ENCODE results near the gene SIPA1L3. TPM values are rescaled to one million over a fixed set of nuclear protein-coding genes. Genes with fewer than 3 reads are reported as not detected.

The SIPA1L3 gene
- total RNA-seq, 6 experiments from 2014 or later, result 9.1 to 20.4 (median 14.9) TPM

- intact Hi-C loops (cut with DNase I), result no loop called here
- ATAC-seq, result no peak
- Histone ChIP-seq H3K36me3 (no peaks in the 10 kb centered on the region), H3K27me3 (peaks cover 2 to 3% of the 10 kb centered on the region in 2 donors), H3K27ac (no peak overlapping the region), H3K4me1 (no peaks in the 10 kb centered on the region), H3K9me3 (no peaks in the 10 kb centered on the region), H3K4me3 (no peak overlapping the region)
- WGBS (ENCODE audit: insufficient coverage, low coverage, low lambda C conversion rate, missing lambda C conversion rate), result 80% methylated on average over 1 of the region's 3 CpGs
- no peak for TF ChIP-seq CTCF (IDR thresholded peaks at IDR 0.05)
- no peak for DNase-seq
Measured at GRCh38 chr19:38218204-38218603, 311.2 kb downstream of the SIPA1L3 start.

- DNase-seq (no peak), ATAC-seq (no peak)
- no peak overlapping the region for H3K4me3 ChIP-seq
- H3K36me3 ChIP-seq, result no peaks in the 10 kb centered on the region
- peaks cover 3 to 9% of the 10 kb centered on the region in 2 donors for H3K27me3 ChIP-seq
- H3K4me1 ChIP-seq, result no peaks in the 10 kb centered on the region
- 79% methylated on average over 4 of the region's 10 CpGs for WGBS (ENCODE audit: insufficient coverage, low coverage, low lambda C conversion rate, missing lambda C conversion rate)
- no peak overlapping the region for H3K27ac ChIP-seq
- intact Hi-C loops (cut with DNase I), result no loop called here
- H3K9me3 ChIP-seq, result no peaks in the 10 kb centered on the region
- TF ChIP-seq CTCF (IDR thresholded peaks at IDR 0.05) (no peak), POLR2A (IDR thresholded peaks at IDR 0.05) (no peak)
Measured at GRCh38 chr19:38219221-38219620, 312.2 kb downstream of the SIPA1L3 start.

- Histone ChIP-seq H3K36me3 (no peaks in the 10 kb centered on the region), H3K4me1 (no peaks in the 10 kb centered on the region), H3K4me3 (no peak overlapping the region), H3K27ac (no peak overlapping the region), H3K9me3 (no peaks in the 10 kb centered on the region), H3K27me3 (peaks cover 3 to 9% of the 10 kb centered on the region in 2 donors)
- intact Hi-C loops (cut with DNase I), result loop anchor here in 1 of 2 donors (10.0 kb wide), 1 partner anchor 327 kb away; no protein-coding TSS in a partner anchor
- no peak for DNase-seq
- no peak for ATAC-seq
- WGBS (ENCODE audit: insufficient coverage, low coverage, low lambda C conversion rate, missing lambda C conversion rate), result no CpG with 5 or more reads among the region's 6 CpGs
- TF ChIP-seq POLR2A (IDR thresholded peaks at IDR 0.05) (no peak), CTCF (IDR thresholded peaks at IDR 0.05) (no peak)
Measured at GRCh38 chr19:38221421-38221820, 314.4 kb downstream of the SIPA1L3 start.

- ATAC-seq (no peak), DNase-seq (no peak)
- intact Hi-C loops (cut with DNase I), result loop anchor here in 1 of 2 donors (10.0 kb wide), 1 partner anchor 327 kb away; no protein-coding TSS in a partner anchor
- Histone ChIP-seq H3K36me3 (no peaks in the 10 kb centered on the region), H3K4me3 (no peak overlapping the region), H3K27me3 (peaks cover 3 to 11% of the 10 kb centered on the region in 2 donors), H3K9me3 (no peaks in the 10 kb centered on the region), H3K27ac (no peak overlapping the region), H3K4me1 (no peaks in the 10 kb centered on the region)
- 74% methylated on average over 12 of the region's 64 CpGs for WGBS (ENCODE audit: insufficient coverage, low coverage, low lambda C conversion rate, missing lambda C conversion rate)
- TF ChIP-seq POLR2A (IDR thresholded peaks at IDR 0.05), result no peak
- no peak for TF ChIP-seq CTCF (IDR thresholded peaks at IDR 0.05)
Measured at GRCh38 chr19:38221919-38222830, 315.2 kb downstream of the SIPA1L3 start.
